KOPT-K1 (cell line): ENCODE data around the gene PRR36.
"Not testable (repeated sequence)": the region's sequence is repeated elsewhere in the genome, so short reads cannot be mapped to it uniquely, and the experiment has no call there.

Experiments
- H3K27ac ChIP-seq: fragments of 200-600 bp; sonication (generic); 2 replicates; pipeline ENCODE4 v1.5.1; 2016; ENCODE audit warnings: antibody characterized with exemption, mild to moderate bottlenecking, low read depth, low read length; ENCODE audit not compliant: poor library complexity, severe bottlenecking
- H3K36me3 ChIP-seq: fragments of 200-600 bp; sonication (generic); 2 replicates; pipeline ENCODE4 v1.5.1; 2017; ENCODE audit warnings: antibody characterized with exemption, mild to moderate bottlenecking, low read length, moderate library complexity; ENCODE audit not compliant: insufficient read depth
- H3K9me3 ChIP-seq: fragments of 200-600 bp; sonication (generic); 2 replicates; pipeline ENCODE4 v1.5.1; 2017; ENCODE audit warnings: antibody characterized with exemption, low read length, mild to moderate bottlenecking; ENCODE audit not compliant: insufficient read depth, poor library complexity, severe bottlenecking

PRR36 gene

GRCh38 chr19:7874076-7874896 lies at the start of gene PRR36:
Gene PRR36 (minus strand): TSS chr19:7874390. CDS start chr19:7873689, 701 bp downstream.
- no peaks in the 10 kb centered on the region for H3K9me3 ChIP-seq
- H3K27ac ChIP-seq = no peak within 1 kb of the TSS
- no peaks in the 10 kb centered on the region for H3K36me3 ChIP-seq

GRCh38 chr19:7923295-7924191 lies 49.4 kb upstream of the PRR36 start:
- Histone ChIP-seq H3K36me3 (peaks cover 22% of the 10 kb centered on the region; the same call in 1 of the 2 replicates), H3K27ac (no peak overlapping the region), H3K9me3 (no peaks in the 10 kb centered on the region)

- no peaks in the 10 kb centered on the region for H3K9me3 ChIP-seq
- peaks cover 22% of the 10 kb centered on the region; the same call in 1 of the 2 replicates for H3K36me3 ChIP-seq
- no peak overlapping the region for H3K27ac ChIP-seq
Observed at GRCh38 chr19:7922836-7923195, 48.6 kb upstream of the PRR36 start.

- Histone ChIP-seq H3K36me3 (peaks cover 18% of the 10 kb centered on the region; the same call in 1 of the 2 replicates), H3K27ac (no peak overlapping the region), H3K9me3 (no peaks in the 10 kb centered on the region)
Observed at GRCh38 chr19:7921967-7922835, 48.0 kb upstream of the PRR36 start.

GRCh38 chr19:7921302-7921966 lies 47.2 kb upstream of the PRR36 start:
- peak overlapping the region; percentile 53 for H3K27ac ChIP-seq

GRCh38 chr19:7920519-7921301 lies 46.5 kb upstream of the PRR36 start:
- peaks cover 18% of the 10 kb centered on the region; the same call in 1 of the 2 replicates for H3K36me3 ChIP-seq
- H3K27ac ChIP-seq = peak overlapping the region; percentile 70
- H3K9me3 ChIP-seq = no peaks in the 10 kb centered on the region

More at GRCh38 chr19:7921302-7921966, 47.2 kb upstream of the PRR36 start:
- Histone ChIP-seq H3K9me3 (no peaks in the 10 kb centered on the region), H3K36me3 (peaks cover 18% of the 10 kb centered on the region; the same call in 1 of the 2 replicates)

GRCh38 chr19:7919610-7920518 lies 45.7 kb upstream of the PRR36 start, which contains the start of gene SNAPC2:
Gene SNAPC2 (plus strand): TSS chr19:7920338. CDS start chr19:7920367, 29 bp downstream.
- H3K27ac ChIP-seq = peak within 1 kb of the TSS; percentile 70
- H3K9me3 ChIP-seq = no peaks in the 10 kb centered on the region
- peaks cover 18% of the 10 kb centered on the region; the same call in 1 of the 2 replicates for H3K36me3 ChIP-seq

GRCh38 chr19:7918615-7919421 lies 44.6 kb upstream of the PRR36 start:
- Histone ChIP-seq H3K36me3 (peaks cover 18% of the 10 kb centered on the region; the same call in 1 of the 2 replicates), H3K27ac (no peak overlapping the region), H3K9me3 (no peaks in the 10 kb centered on the region)

GRCh38 chr19:7918062-7918614 lies 43.9 kb upstream of the PRR36 start:
- not testable (repeated sequence) for H3K27ac ChIP-seq, H3K9me3 ChIP-seq
- peaks cover 19% of the 10 kb centered on the region; the same call in 1 of the 2 replicates for H3K36me3 ChIP-seq

- no peak overlapping the region for H3K27ac ChIP-seq
Observed at GRCh38 chr19:7917267-7918061, 43.3 kb upstream of the PRR36 start.

GRCh38 chr19:7916955-7917266 lies 42.7 kb upstream of the PRR36 start:
- H3K27ac ChIP-seq = no peak overlapping the region
- H3K9me3 ChIP-seq = no peaks in the 10 kb centered on the region
- H3K36me3 ChIP-seq = peaks cover 17% of the 10 kb centered on the region; the same call in 1 of the 2 replicates

More at GRCh38 chr19:7917267-7918061, 43.3 kb upstream of the PRR36 start:
- Histone ChIP-seq H3K36me3 (peaks cover 19% of the 10 kb centered on the region; the same call in 1 of the 2 replicates), H3K9me3 (no peaks in the 10 kb centered on the region)
